Measurements from ENCODE around the gene LARP1B. TPM values are rescaled to one million over a fixed set of nuclear protein-coding genes. Genes with fewer than 3 reads are reported as not detected.
"Not testable (repeated sequence)": the region's sequence is repeated elsewhere in the genome, so short reads cannot be mapped to it uniquely, and the experiment has no call there.

LARP1B gene
- polyA plus RNA-seq, 1 experiment: 24.3 TPM

DNA sequence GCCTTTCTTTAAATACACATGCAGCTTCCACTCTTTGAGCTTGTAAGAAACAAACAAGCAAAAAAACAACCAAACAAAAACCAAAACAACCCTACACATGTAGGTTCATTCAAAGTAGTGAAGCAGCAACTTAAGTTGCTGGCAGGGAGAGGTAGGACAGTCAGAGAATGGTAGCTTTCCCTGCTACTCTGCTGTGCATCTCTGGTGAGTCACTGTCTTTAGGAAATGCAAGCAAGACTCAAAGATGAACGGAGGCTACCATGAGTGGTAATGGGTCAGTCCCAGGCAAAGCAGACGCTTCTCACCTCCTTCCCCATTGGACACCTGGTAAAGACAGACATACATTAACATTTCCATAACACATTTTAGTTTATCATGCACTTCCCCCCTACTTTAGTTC, 183.3 kb downstream of the LARP1B start:
- ChIA-PET POLR2A (interaction anchor here (1.3 kb wide), 1 partner anchor 10 kb away, joined by 3 read pairs; no protein-coding TSS in a partner anchor), CTCF (no interaction called here)

DNA sequence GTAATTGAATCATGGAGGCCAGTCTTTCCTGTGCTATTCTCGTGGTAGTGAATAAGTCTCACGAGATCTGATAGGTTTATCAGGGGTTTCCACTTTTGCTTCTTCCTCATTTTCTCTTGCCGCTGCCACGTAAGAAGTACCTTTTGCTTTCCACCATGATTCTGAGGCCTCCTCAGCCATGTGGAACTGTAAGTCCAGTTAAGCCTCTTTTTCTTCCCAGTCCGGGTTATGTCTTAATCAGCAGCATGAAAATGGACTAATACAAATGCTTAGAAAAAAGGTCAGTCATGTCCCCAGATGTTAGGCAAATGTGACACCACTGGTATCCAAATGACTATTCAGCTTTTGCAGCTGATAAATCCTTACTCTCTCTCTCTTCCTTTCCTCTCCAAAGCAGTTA, 184.3 kb downstream of the LARP1B start:
- H3K4me3 ChIP-seq (ENCODE audit: low read depth, low read length); H3K9me3 ChIP-seq (ENCODE audit: control insufficient read depth, insufficient read depth, low read length); H3K27ac ChIP-seq (ENCODE audit: low read depth, low read length); DNase-seq (ENCODE audit: low read depth, low spot score); POLR2A ChIA-PET; H3K27me3 ChIP-seq (ENCODE audit: control insufficient read depth, insufficient read depth, low read length); CTCF ChIA-PET: not testable (repeated sequence)

More for the DNA sequence above, 183.3 kb downstream of the LARP1B start:
- no peak for DNase-seq (ENCODE audit: low read depth, low spot score)
- Histone ChIP-seq H3K27ac (ENCODE audit: low read depth, low read length) (no peak overlapping the region), H3K4me3 (ENCODE audit: low read depth, low read length) (no peak overlapping the region), H3K27me3 (ENCODE audit: control insufficient read depth, insufficient read depth, low read length) (no peaks in the 10 kb centered on the region), H3K9me3 (ENCODE audit: control insufficient read depth, insufficient read depth, low read length) (peaks cover 4% of the 10 kb centered on the region; the same call in 1 of the 2 replicates)
- TF ChIP-seq, protein P1, sequence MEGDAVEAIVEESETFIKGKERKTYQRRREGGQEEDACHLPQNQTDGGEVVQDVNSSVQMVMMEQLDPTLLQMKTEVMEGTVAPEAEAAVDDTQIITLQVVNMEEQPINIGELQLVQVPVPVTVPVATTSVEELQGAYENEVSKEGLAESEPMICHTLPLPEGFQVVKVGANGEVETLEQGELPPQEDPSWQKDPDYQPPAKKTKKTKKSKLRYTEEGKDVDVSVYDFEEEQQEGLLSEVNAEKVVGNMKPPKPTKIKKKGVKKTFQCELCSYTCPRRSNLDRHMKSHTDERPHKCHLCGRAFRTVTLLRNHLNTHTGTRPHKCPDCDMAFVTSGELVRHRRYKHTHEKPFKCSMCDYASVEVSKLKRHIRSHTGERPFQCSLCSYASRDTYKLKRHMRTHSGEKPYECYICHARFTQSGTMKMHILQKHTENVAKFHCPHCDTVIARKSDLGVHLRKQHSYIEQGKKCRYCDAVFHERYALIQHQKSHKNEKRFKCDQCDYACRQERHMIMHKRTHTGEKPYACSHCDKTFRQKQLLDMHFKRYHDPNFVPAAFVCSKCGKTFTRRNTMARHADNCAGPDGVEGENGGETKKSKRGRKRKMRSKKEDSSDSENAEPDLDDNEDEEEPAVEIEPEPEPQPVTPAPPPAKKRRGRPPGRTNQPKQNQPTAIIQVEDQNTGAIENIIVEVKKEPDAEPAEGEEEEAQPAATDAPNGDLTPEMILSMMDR (IDR thresholded peaks at IDR 0.05; ENCODE audit: low read depth, low read length): no peak

DNA sequence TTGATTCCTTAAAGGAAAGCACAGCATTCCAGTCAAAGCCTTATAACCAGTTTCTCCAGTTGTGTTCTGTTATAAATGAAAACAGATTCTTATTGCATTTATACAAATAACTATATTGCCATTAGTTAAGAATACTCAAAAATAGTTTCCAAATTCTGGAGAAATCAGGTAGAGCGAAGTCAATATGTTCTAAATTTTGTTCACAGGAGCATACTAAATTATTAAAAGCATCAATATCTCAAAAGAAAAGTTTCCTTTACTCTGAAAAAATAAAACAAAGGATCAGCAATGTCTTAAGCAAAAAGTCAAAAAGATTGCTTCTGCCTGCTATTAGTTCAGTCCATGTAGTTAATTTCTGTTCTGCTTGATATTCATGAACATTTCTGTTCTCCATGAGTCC, 186.8 kb downstream of the LARP1B start:
- H3K9me3 ChIP-seq (ENCODE audit: control insufficient read depth, insufficient read depth, low read length): peaks cover 4% of the 10 kb centered on the region; the same call in 1 of the 2 replicates
- TF ChIP-seq, protein P1 (IDR thresholded peaks at IDR 0.05; ENCODE audit: low read depth, low read length): no peak
- no peak for DNase-seq (ENCODE audit: low read depth, low spot score)
- ChIA-PET POLR2A (no interaction called here), CTCF (no interaction called here)
- no peak overlapping the region for H3K4me3 ChIP-seq (ENCODE audit: low read depth, low read length)
- H3K27ac ChIP-seq (ENCODE audit: low read depth, low read length): no peak overlapping the region
- H3K27me3 ChIP-seq (ENCODE audit: control insufficient read depth, insufficient read depth, low read length): no peaks in the 10 kb centered on the region

DNA sequence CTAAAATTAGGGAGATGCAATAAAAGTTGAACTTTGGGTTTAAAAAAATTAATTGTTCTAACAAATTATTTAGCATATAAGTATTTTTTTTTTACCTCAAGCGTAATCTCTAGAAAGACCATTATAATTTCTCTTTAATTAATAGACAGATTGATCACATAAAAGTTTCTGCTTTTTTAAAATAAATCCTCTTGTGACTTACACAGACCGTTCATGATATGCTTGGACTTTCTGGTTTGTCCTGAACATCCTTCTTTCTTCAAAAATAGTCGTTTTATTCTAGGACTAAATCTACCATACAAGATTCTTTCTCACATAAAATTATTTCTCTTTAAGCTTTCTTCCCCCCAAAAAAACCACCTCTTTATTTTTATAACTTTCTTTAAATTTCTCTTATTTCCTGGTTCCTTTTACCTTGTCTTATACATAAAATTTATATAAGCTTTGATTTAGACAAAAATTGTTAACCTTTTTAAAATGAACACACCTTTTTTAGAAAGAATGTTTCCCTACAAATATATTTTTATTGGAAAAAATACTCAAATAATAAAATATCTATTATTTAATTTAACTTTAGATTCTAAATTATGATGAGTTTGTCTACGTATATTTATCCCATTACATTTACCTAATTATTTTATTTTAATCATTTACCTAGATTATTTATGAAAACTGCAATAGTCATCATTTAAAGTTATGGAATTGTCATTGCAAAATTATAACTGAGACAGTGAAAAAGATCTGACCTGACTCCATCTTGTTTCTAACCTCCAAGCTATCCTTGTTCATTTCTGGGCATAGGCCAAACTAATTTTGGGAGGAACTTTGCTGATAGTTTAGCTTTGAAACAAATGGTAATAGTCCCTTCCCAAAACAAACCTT, 188.9 kb downstream of the LARP1B start:
- TF ChIP-seq, protein P1 (IDR thresholded peaks at IDR 0.05; ENCODE audit: low read depth, low read length): no peak
- no peak for DNase-seq (ENCODE audit: low read depth, low spot score)

DNA sequence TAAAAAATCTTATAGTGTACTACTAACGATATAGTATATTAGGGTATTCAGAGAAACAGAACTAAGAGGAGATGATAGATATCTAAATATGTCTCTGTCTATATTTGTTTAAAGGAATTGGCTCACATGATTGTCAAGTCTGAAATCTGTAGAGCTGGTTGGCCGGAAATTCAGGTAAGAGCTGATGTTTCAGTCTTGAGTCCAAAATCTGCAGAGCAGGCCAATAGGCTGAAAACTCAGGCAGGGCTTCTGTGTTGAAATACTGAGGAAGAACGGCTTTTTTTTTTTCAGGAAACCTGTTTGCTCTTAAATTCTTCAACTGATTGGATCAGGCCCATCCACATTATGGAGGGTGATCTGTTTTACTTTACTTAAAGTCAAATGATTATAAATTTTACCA, 194.8 kb downstream of the LARP1B start:
- ChIA-PET POLR2A (no interaction called here), CTCF (no interaction called here)
- no peak overlapping the region for H3K4me3 ChIP-seq (ENCODE audit: low read depth, low read length)
- DNase-seq (ENCODE audit: low read depth, low spot score): no peak
- no peaks in the 10 kb centered on the region for H3K27me3 ChIP-seq (ENCODE audit: control insufficient read depth, insufficient read depth, low read length)
- H3K27ac ChIP-seq (ENCODE audit: low read depth, low read length): no peak overlapping the region
- TF ChIP-seq, protein P1 (IDR thresholded peaks at IDR 0.05; ENCODE audit: low read depth, low read length): no peak
- H3K9me3 ChIP-seq (ENCODE audit: control insufficient read depth, insufficient read depth, low read length): peaks cover 4% of the 10 kb centered on the region; the same call in 1 of the 2 replicates

More for the DNA sequence above, 188.9 kb downstream of the LARP1B start:
- ChIA-PET CTCF (no interaction called here), POLR2A (no interaction called here)
- H3K27ac ChIP-seq (ENCODE audit: low read depth, low read length): no peak overlapping the region
- peaks cover 4% of the 10 kb centered on the region; the same call in 1 of the 2 replicates for H3K9me3 ChIP-seq (ENCODE audit: control insufficient read depth, insufficient read depth, low read length)
- H3K4me3 ChIP-seq (ENCODE audit: low read depth, low read length): no peak overlapping the region
- no peaks in the 10 kb centered on the region for H3K27me3 ChIP-seq (ENCODE audit: control insufficient read depth, insufficient read depth, low read length)

All from AG04450 (cell line).